ENCODE results near the gene ZBTB25. TPM values are rescaled to one million over a fixed set of nuclear protein-coding genes. Genes with fewer than 3 reads are reported as not detected.

ZBTB25 gene
- polyA plus RNA-seq, 1 donor (not counting 4 experiments of a cell fraction or from before 2014, with no cell fraction given): 6.8 TPM

DNA sequence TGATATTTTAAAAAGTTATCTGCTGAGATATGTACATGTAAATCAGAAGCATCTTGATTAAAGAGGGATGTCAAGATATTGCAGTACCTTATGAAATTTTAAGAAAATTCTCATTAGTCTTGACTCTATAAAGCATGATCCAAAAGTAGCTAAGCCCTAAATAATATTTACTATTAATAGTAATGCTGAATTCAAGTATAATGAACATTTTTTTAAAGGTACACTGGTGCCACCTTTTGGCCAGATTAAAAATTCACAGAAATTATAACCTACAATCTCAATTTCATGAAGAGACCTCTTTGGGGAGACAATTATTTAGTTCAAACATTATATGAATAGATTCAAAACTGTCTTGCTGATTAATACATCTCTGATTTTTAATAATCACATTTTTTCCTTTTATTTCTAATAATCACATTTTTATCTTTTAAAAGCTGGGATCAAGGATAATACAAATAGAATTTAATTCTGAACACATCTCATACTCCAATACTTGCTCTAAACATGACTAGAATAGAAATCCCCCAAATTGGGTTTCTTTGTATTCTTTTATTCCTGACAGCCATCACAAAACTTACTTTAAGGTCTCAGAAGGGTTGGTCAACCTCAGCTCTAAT, 24.9 kb downstream of the ZBTB25 start:
- Histone ChIP-seq H3K9me1 (ENCODE audit: control insufficient read depth, extremely low read depth, insufficient read depth, low read length) (no peaks in the 10 kb centered on the region), H3K9me3 (ENCODE audit: control insufficient read depth, low read depth, low read length) (no peaks in the 10 kb centered on the region), H3K4me3 (ENCODE audit: control insufficient read depth in 2 of 3, extremely low read depth in 1 of 3, insufficient read depth in 2 of 3, low read depth in 1 of 3, low read length in 3 of 3) (no peak overlapping the region), H3K4me1 (ENCODE audit: control insufficient read depth, extremely low read depth, insufficient read depth, low read length) (no peaks in the 10 kb centered on the region), H2AFZ (ENCODE audit: control insufficient read depth, low read length) (no peak overlapping the region), H3K79me2 (ENCODE audit: control insufficient read depth, insufficient read depth, low read length) (no peaks in the 10 kb centered on the region), H3K27ac (ENCODE audit: control insufficient read depth, insufficient read depth, low read length) (no peak overlapping the region), H3K27me3 (ENCODE audit: control insufficient read depth, extremely low read depth, insufficient read depth, low read length) (no peaks in the 10 kb centered on the region), H3K36me3 (ENCODE audit: control insufficient read depth in 2 of 2, extremely low read depth in 1 of 2, insufficient read depth in 2 of 2, low read length in 2 of 2) (no peaks in the 10 kb centered on the region), H3K9ac (ENCODE audit: control insufficient read depth, extremely low read depth, insufficient read depth, low read length) (no peak overlapping the region), H4K20me1 (ENCODE audit: control insufficient read depth, extremely low read depth, insufficient read depth, low read length) (no peaks in the 10 kb centered on the region), H3K4me2 (ENCODE audit: control insufficient read depth, extremely low read depth, insufficient read depth, low read depth, low read length) (no peak overlapping the region)
- no peak for DNase-seq (ENCODE audit: low read depth, low spot score)
- FAIRE-seq: no peak
- dilution Hi-C loops (cut with MboI; ENCODE audit: extremely low pct_ligation_motif_present, low sequenced_read_pairs): no loop called here
- TF ChIP-seq CTCF (optimal IDR thresholded peaks at IDR 0.05 in 1 of 3, IDR thresholded peaks at IDR 0.05 in 1 of 3, conservative IDR thresholded peaks at IDR 0.05 in 1 of 3; ENCODE audit: extremely low read depth in 1 of 3, insufficient read depth in 2 of 3, low read length in 3 of 3): no peak
- no peak for TF ChIP-seq EZH2 (IDR thresholded peaks at IDR 0.05; ENCODE audit: low read length)

DNA sequence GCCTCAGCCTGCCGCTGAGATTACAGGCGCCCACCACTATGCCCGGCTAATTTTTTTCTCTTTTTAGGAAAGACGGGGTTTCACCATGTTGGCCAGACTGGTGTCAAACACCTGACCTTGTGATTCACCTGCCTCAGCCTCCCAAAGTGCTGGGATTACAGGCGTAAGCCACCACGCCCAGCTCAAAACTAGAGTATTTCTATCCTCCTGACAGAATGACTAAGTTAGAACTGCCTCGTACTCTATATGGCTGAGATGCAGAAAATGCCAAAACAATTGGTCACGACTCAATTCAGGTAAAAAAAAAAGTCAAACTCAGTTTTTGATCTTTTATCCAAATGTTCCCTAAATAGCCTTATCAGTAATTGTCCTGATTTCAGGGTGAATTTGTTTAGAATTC, 27.2 kb downstream of the ZBTB25 start:
- H3K9me1 ChIP-seq (ENCODE audit: control insufficient read depth, extremely low read depth, insufficient read depth, low read length): no peaks in the 10 kb centered on the region
- dilution Hi-C loops (cut with MboI; ENCODE audit: extremely low pct_ligation_motif_present, low sequenced_read_pairs): no loop called here
- no peaks in the 10 kb centered on the region for H3K9me3 ChIP-seq (ENCODE audit: control insufficient read depth, low read depth, low read length)
- H3K4me2 ChIP-seq (ENCODE audit: control insufficient read depth, extremely low read depth, insufficient read depth, low read depth, low read length): no peak overlapping the region
- no peak overlapping the region for H2AFZ ChIP-seq (ENCODE audit: control insufficient read depth, low read length)
- H3K27me3 ChIP-seq (ENCODE audit: control insufficient read depth, extremely low read depth, insufficient read depth, low read length): no peaks in the 10 kb centered on the region
- no peak for TF ChIP-seq EZH2 (IDR thresholded peaks at IDR 0.05; ENCODE audit: low read length)
- no peak for TF ChIP-seq CTCF (optimal IDR thresholded peaks at IDR 0.05 in 1 of 3, IDR thresholded peaks at IDR 0.05 in 1 of 3, conservative IDR thresholded peaks at IDR 0.05 in 1 of 3; ENCODE audit: extremely low read depth in 1 of 3, insufficient read depth in 2 of 3, low read length in 3 of 3)
- no peak overlapping the region for H3K27ac ChIP-seq (ENCODE audit: control insufficient read depth, insufficient read depth, low read length)
- no peak for FAIRE-seq
- H4K20me1 ChIP-seq (ENCODE audit: control insufficient read depth, extremely low read depth, insufficient read depth, low read length): no peaks in the 10 kb centered on the region
- no peak overlapping the region for H3K4me3 ChIP-seq (ENCODE audit: control insufficient read depth in 2 of 3, extremely low read depth in 1 of 3, insufficient read depth in 2 of 3, low read depth in 1 of 3, low read length in 3 of 3)
- DNase-seq (ENCODE audit: low read depth, low spot score): no peak
- H3K79me2 ChIP-seq (ENCODE audit: control insufficient read depth, insufficient read depth, low read length): no peaks in the 10 kb centered on the region
- H3K9ac ChIP-seq (ENCODE audit: control insufficient read depth, extremely low read depth, insufficient read depth, low read length): no peak overlapping the region
- H3K36me3 ChIP-seq (ENCODE audit: control insufficient read depth in 2 of 2, extremely low read depth in 1 of 2, insufficient read depth in 2 of 2, low read length in 2 of 2): no peaks in the 10 kb centered on the region
- H3K4me1 ChIP-seq (ENCODE audit: control insufficient read depth, extremely low read depth, insufficient read depth, low read length): no peaks in the 10 kb centered on the region
